GM12878 (cell line): Measurements from ENCODE around the gene DCC. TPM values are rescaled to one million over a fixed set of nuclear protein-coding genes. Genes with fewer than 3 reads are reported as not detected.

Experiments
- ATAC-seq: fragments of 200-7000 bp; cut with Tn5 transposase; 3 replicates; pipeline ENCODE4 v1.9.1; 2020; ENCODE audit warnings: mild to moderate bottlenecking, moderate library complexity
- BruUV-seq: library from RNA; stranded (reverse); fragments of 400-500 nt; replicated peaks from 2 replicates; lab custom pipeline; 2021; lab: Mats Ljungman, UMichigan
- CTCF ChIA-PET: fragments of 300-600 bp; sonication (Branson Sonifier 250); formaldehyde crosslinking; extraction: SDS; loops from one replicate; lab custom pipeline; 2021; ENCODE audit warnings: inconsistent platforms; lab: Yijun Ruan, JAX
- POLR2A ChIA-PET: fragments of 350-600 bp; formaldehyde crosslinking; extraction: SDS; loops from one replicate; lab custom pipeline; 2021; ENCODE audit warnings: inconsistent platforms; lab: Charles Lee
- RAD21 ChIA-PET: fragments of 300-600 bp; sonication (Branson Sonifier 250); formaldehyde crosslinking; loops from one replicate; lab custom pipeline; 2023; ENCODE audit warnings: antibody characterized with exemption; ENCODE audit not compliant: unreplicated experiment; lab: Charles Lee
- SMC1A ChIA-PET: fragments of 300-600 bp; sonication (Branson Sonifier 250); formaldehyde crosslinking; loops from one replicate; lab custom pipeline; 2023; ENCODE audit not compliant: unreplicated experiment, uncharacterized antibody; lab: Charles Lee
- DNase-seq: peaks from one replicate; pipeline ENCODE4 v3.0.0-alpha.2; 2011; ENCODE audit warnings: low read depth, low spot score
- FAIRE-seq: peaks from 3 replicates; lab custom pipeline; 2011; peaks lifted over from hg19 to GRCh38; lab: Jason Lieb, UNC
- H2AFZ ChIP-seq: 2 replicates; pipeline ENCODE4 v1.6.0; 2011; ENCODE audit warnings: low read depth, low read length, control low read depth; ENCODE audit not compliant: control insufficient read depth
- H3K27ac ChIP-seq: 2 replicates; pipeline ENCODE4 v1.5.1; 2011; ENCODE audit warnings: control low read depth; ENCODE audit not compliant: control insufficient read depth, insufficient read depth
- H3K27me3 ChIP-seq, 2 experiments: replicated peaks in 1 of 2; 2 replicates each; pipeline versions ENCODE4 v1.6.0 to v1.6.1; 2011; ENCODE audit warnings: low read length in 1 of 2; ENCODE audit not compliant: control insufficient read depth in 2 of 2, insufficient read depth in 2 of 2
- H3K36me3 ChIP-seq, 2 experiments: 2 replicates each; pipeline ENCODE4 v1.5.1; 2011; ENCODE audit warnings: low read length in 1 of 2; ENCODE audit not compliant: control insufficient read depth in 2 of 2, insufficient read depth in 2 of 2
- H3K4me1 ChIP-seq: 2 replicates; pipeline ENCODE4 v1.6.1; 2011; ENCODE audit warnings: mild to moderate bottlenecking, low read length, moderate library complexity, mixed read lengths; ENCODE audit not compliant: control insufficient read depth, insufficient read depth
- H3K4me2 ChIP-seq: 2 replicates; pipeline ENCODE4 v1.6.0; 2011; ENCODE audit warnings: control low read depth; ENCODE audit not compliant: control insufficient read depth, insufficient read depth
- H3K4me3 ChIP-seq: fragments of 200-600 bp; sonication (generic); 2 replicates; pipeline ENCODE4 v1.5.1; 2016
- H3K79me2 ChIP-seq: 2 replicates; pipeline ENCODE4 v1.6.0; 2011; ENCODE audit warnings: low read length; ENCODE audit not compliant: control insufficient read depth, insufficient read depth
- H3K9ac ChIP-seq: 2 replicates; pipeline ENCODE4 v1.8.0; 2011; ENCODE audit warnings: low read length, control low read depth, mixed read lengths; ENCODE audit not compliant: control insufficient read depth, insufficient read depth
- H3K9me3 ChIP-seq: replicated peaks from 3 replicates; pipeline ENCODE4 v1.5.1; 2011; ENCODE audit warnings: mild to moderate bottlenecking, low read length; ENCODE audit not compliant: control insufficient read depth, insufficient read depth
- H4K20me1 ChIP-seq: 2 replicates; pipeline ENCODE4 v1.6.0; 2011; ENCODE audit not compliant: control insufficient read depth, insufficient read depth
- BACH1 ChIP-seq: fragments of 450-650 bp; IDR thresholded peaks from 2 replicates; pipeline ENCODE4 v1.6.1; 2017; ENCODE audit warnings: mild to moderate bottlenecking, borderline replicate concordance
- CBX5 ChIP-seq: sonication (generic); IDR thresholded peaks from 2 replicates; pipeline ENCODE4 v1.6.1; 2016; ENCODE audit warnings: low read depth, moderate library complexity, mild to moderate bottlenecking, inconsistent platforms
- HDAC6 ChIP-seq: fragments of 200-600 bp; sonication (generic); IDR thresholded peaks from one replicate; pipeline ENCODE4 v1.8.0; 2017; ENCODE audit warnings: antibody characterized with exemption; ENCODE audit not compliant: unreplicated experiment
- NKRF ChIP-seq: fragments of 450-650 bp; conservative IDR thresholded peaks from 2 replicates; pipeline ENCODE4 v1.6.1; 2017; ENCODE audit warnings: mild to moderate bottlenecking, moderate library complexity
- NR2C2 ChIP-seq: IDR thresholded peaks from 2 replicates; pipeline ENCODE4 v1.6.1; 2011; ENCODE audit warnings: borderline replicate concordance, low read depth; ENCODE audit not compliant: control insufficient read depth, insufficient read length
- SRF ChIP-seq, 2 experiments: IDR thresholded peaks; 2 replicates each; pipeline ENCODE4 v1.6.1; 2011; ENCODE audit warnings: low read depth in 2 of 2, low read length in 2 of 2, mild to moderate bottlenecking in 1 of 2, moderate library complexity in 1 of 2
- ZNF384 ChIP-seq: IDR thresholded peaks from 2 replicates; pipeline ENCODE4 v1.6.1; 2012; ENCODE audit warnings: low read depth, mild to moderate bottlenecking, low read length, improper control_type of control experiment, borderline replicate concordance
- WGBS: methylation state at CpG from one replicate; pipeline ENCODE4 v1.1.6; 2016; ENCODE audit warnings: low lambda C conversion rate; ENCODE audit not compliant: insufficient replicate concordance, insufficient coverage; ENCODE audit errors: missing lambda C conversion rate; 5-methylcytosine and 5-hydroxymethylcytosine counted together
- in situ Hi-C: fragments of 300-500 bp; cut with MboI; formaldehyde crosslinking; loops from 9 replicates; pipeline ENCODE4 v1.14.3; 2018; ENCODE audit warnings: mixed read lengths
- intact Hi-C: fragments of 100-400 bp; cut with micrococcal nuclease; formaldehyde crosslinking; loops from one replicate; pipeline ENCODE4 v1.14.2; 2022; ENCODE audit not compliant: unreplicated experiment
- polyA plus RNA-seq, 11 experiments: library from polyadenylated mRNA; depleted of rRNA in 4 of 11; unstranded in 6 of 11; stranded (reverse) in 5 of 11; fragments of >200 nt; fragmentation: Nextera tagmentation in 4 of 11; fragmentation: Illumina TruSeq in 1 of 11; extraction: Ambion mirVana in 4 of 11; extraction: Trizol in 1 of 11; gene quantifications; 1 replicate in 1 of 11; 2 replicates in 10 of 11; pipeline versions ENCODE4 v1.2.1 to v1.2.3, GENCODE V29; 2011 to 2016; ENCODE audit warnings: inconsistent platforms in 2 of 11, missing spikeins in 2 of 11, low read depth in 1 of 11
- total RNA-seq, 4 experiments: library from RNA; depleted of rRNA in 3 of 4; stranded (reverse); fragments of >200 nt in 3 of 4; fragmentation: Illumina TruSeq in 1 of 4; extraction: Trizol in 1 of 4; gene quantifications; 2 replicates each; pipeline versions ENCODE4 v1.2.1 to v1.2.3, GENCODE V29; 2013 to 2021

The DCC gene
- total and polyA plus RNA-seq, 10 of the 15 experiments (the other 5 are each of a cell fraction or from before 2014, with no cell fraction given) = 0.01 TPM; not detected in 9

GRCh38 chr18:53422896-53423295, 1082.9 kb downstream of the DCC start:
- H3K4me2 ChIP-seq = no peak overlapping the region
- ATAC-seq = no peak
- no peaks in the 10 kb centered on the region for H3K27me3 ChIP-seq
- H3K27ac ChIP-seq = no peak overlapping the region
- H2AFZ ChIP-seq = no peak overlapping the region
- POLR2A ChIA-PET = no interaction called here
- no peaks in the 10 kb centered on the region for H3K79me2 ChIP-seq
- no peak overlapping the region for H3K9ac ChIP-seq
- no TSS peak for BruUV-seq
- no peaks in the 10 kb centered on the region for H3K36me3 ChIP-seq
- CTCF ChIA-PET = no interaction called here
- intact Hi-C loops = no loop called here
- TF ChIP-seq NR2C2 (no peak), CBX5 (no peak), HDAC6 (no peak), BACH1 (no peak), NKRF (no peak), ZNF384 (no peak), SRF (IDR thresholded peaks at IDR 0.05; ENCODE audit: low read depth in 2 of 2, low read length in 2 of 2) (no peak)
- TF ChIP-seq, all 136 proteins: peak for 0
- FAIRE-seq (no peak), DNase-seq (no peak)
- ChIA-PET SMC1A (no interaction called here), RAD21 (no interaction called here)
- Histone ChIP-seq H3K9me3 (no peaks in the 10 kb centered on the region), H3K4me1 (no peaks in the 10 kb centered on the region), H3K4me3 (no peak overlapping the region), H4K20me1 (no peaks in the 10 kb centered on the region)
- 0% methylated on average over 2 of the region's 2 CpGs for WGBS
- in situ Hi-C loops = no loop called here
